Measurements from ENCODE around the gene CHAC1.
"Not testable (repeated sequence)": the region's sequence is repeated elsewhere in the genome, so short reads cannot be mapped to it uniquely, and the experiment has no call there.

Gene CHAC1

GRCh38 chr15:40958723-40959122 lies 5.5 kb downstream of the CHAC1 start:
- no peak for DNase-seq

GRCh38 chr15:40959331-40960141 lies 6.3 kb downstream of the CHAC1 start:
- no peak for DNase-seq

GRCh38 chr15:40960151-40960885 lies 7.0 kb downstream of the CHAC1 start:
- DNase-seq, result no peak

- no peak for DNase-seq
Measured at GRCh38 chr15:40960925-40961324, 7.7 kb downstream of the CHAC1 start.

- not testable (repeated sequence) for DNase-seq
Measured at GRCh38 chr15:40961740-40962139, 8.5 kb downstream of the CHAC1 start.

GRCh38 chr15:40962317-40962716 lies 9.0 kb downstream of the CHAC1 start:
- DNase-seq, result not testable (repeated sequence)

GRCh38 chr15:40963201-40963600 lies 9.9 kb downstream of the CHAC1 start:
- no peak for DNase-seq

GRCh38 chr15:40964006-40964405 lies 10.7 kb downstream of the CHAC1 start:
- DNase-seq, result no peak

GRCh38 chr15:40964634-40965033 lies 11.4 kb downstream of the CHAC1 start:
- DNase-seq, result no peak

GRCh38 chr15:40968290-40969085 lies 15.2 kb downstream of the CHAC1 start:
- DNase-seq, result no peak

GRCh38 chr15:40969363-40969762 lies 16.1 kb downstream of the CHAC1 start:
- no peak for DNase-seq

- DNase-seq, result no peak
Measured at GRCh38 chr15:40974879-40975278, 21.6 kb downstream of the CHAC1 start.

- DNase-seq, result no peak
Measured at GRCh38 chr15:40976819-40977218, 23.5 kb downstream of the CHAC1 start.

- DNase-seq, result no peak
Measured at GRCh38 chr15:40978141-40978540, 24.9 kb downstream of the CHAC1 start.

- no peak for DNase-seq
Measured at GRCh38 chr15:40978562-40978961, 25.3 kb downstream of the CHAC1 start.

GRCh38 chr15:40981186-40981585 lies 27.9 kb downstream of the CHAC1 start:
- no peak for DNase-seq

- no peak for DNase-seq
Measured at GRCh38 chr15:40982855-40983254, 29.6 kb downstream of the CHAC1 start.

GRCh38 chr15:40984406-40984805 lies 31.1 kb downstream of the CHAC1 start:
- DNase-seq, result no peak

GRCh38 chr15:40984964-40985363 lies 31.7 kb downstream of the CHAC1 start:
- DNase-seq, result no peak

- no peak for DNase-seq
Measured at GRCh38 chr15:40985541-40986330, 32.5 kb downstream of the CHAC1 start.

GRCh38 chr15:40986820-40987219 lies 33.5 kb downstream of the CHAC1 start:
- no peak for DNase-seq

- no peak for DNase-seq
Measured at GRCh38 chr15:40988156-40988555, 34.9 kb downstream of the CHAC1 start.

- no peak for DNase-seq
Measured at GRCh38 chr15:40990080-40990479, 36.8 kb downstream of the CHAC1 start.

All from NCI-H510A (cell line).